GM12874 (cell line): Measurements from ENCODE around the gene TMEM54.

Experiments used
- CTCF ChIP-seq: IDR thresholded peaks from 2 replicates; pipeline ENCODE4 v1.5.1; 2011; ENCODE audit warnings: low read depth, mild to moderate bottlenecking, control low read depth, low read length, moderate library complexity; ENCODE audit not compliant: insufficient read depth

The TMEM54 gene

GRCh38 chr1:32863218-32863880 is 37.8 kb downstream of the TMEM54 start:
- TF ChIP-seq CTCF = no peak

GRCh38 chr1:32861904-32862695 is 39.1 kb downstream of the TMEM54 start:
- TF ChIP-seq CTCF = no peak

GRCh38 chr1:32860566-32860965 is 40.6 kb downstream of the TMEM54 start:
- TF ChIP-seq CTCF = no peak

GRCh38 chr1:32859915-32860314 is 41.3 kb downstream of the TMEM54 start:
- TF ChIP-seq CTCF = no peak

- no peak for TF ChIP-seq CTCF
Observed at GRCh38 chr1:32858791-32859190, 42.4 kb downstream of the TMEM54 start.

- TF ChIP-seq CTCF = no peak
Observed at GRCh38 chr1:32858136-32858535, 43.1 kb downstream of the TMEM54 start.

- no peak for TF ChIP-seq CTCF
Observed at GRCh38 chr1:32855861-32856617, 45.1 kb downstream of the TMEM54 start.
